GM21447 (cell line): ENCODE results near the gene MIS12.

Experiments
- ATAC-seq: cut with Tn5 transposase; IDR thresholded peaks from one replicate; pipeline ENCODE4 v1.9.1; 2021; ENCODE audit not compliant: unreplicated experiment

The MIS12 gene, protein sequence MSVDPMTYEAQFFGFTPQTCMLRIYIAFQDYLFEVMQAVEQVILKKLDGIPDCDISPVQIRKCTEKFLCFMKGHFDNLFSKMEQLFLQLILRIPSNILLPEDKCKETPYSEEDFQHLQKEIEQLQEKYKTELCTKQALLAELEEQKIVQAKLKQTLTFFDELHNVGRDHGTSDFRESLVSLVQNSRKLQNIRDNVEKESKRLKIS

GRCh38 chr17:5486206-5487124 lies at the start of gene MIS12:
MIS12 (plus strand) TSS chr17:5486566; CDS start chr17:5488863, 2,297 bp downstream.
- ATAC-seq = peak; percentile 89

DNA sequence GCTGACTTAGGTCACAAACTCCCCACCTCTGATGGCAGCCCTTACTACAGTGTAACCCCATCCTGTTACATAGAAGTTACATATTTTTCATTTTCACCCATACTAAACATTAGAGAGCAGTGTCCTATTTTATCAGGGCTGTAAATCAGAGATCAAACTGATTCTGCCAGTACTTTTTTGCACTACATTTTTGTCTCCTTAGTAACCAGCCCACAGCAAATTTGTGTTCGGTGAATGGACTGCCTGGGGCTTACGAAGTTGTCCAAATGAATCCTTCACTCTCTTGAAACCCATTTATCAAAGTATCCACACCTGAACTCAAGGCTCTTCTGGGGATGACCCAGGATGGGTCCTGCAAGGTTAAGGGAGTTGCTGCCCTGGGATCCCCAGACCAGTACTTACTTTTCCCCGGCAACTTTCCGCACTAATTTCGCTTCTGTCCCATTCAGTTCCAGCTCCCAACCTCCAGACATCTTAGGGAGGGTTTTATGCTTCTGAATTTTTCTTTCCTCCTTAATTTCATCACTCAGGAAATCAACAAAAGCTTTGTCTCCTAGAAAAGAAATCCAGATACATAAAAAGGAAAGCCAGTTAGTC lies 48.5 kb upstream of the MIS12 start:
- no peak for ATAC-seq

DNA sequence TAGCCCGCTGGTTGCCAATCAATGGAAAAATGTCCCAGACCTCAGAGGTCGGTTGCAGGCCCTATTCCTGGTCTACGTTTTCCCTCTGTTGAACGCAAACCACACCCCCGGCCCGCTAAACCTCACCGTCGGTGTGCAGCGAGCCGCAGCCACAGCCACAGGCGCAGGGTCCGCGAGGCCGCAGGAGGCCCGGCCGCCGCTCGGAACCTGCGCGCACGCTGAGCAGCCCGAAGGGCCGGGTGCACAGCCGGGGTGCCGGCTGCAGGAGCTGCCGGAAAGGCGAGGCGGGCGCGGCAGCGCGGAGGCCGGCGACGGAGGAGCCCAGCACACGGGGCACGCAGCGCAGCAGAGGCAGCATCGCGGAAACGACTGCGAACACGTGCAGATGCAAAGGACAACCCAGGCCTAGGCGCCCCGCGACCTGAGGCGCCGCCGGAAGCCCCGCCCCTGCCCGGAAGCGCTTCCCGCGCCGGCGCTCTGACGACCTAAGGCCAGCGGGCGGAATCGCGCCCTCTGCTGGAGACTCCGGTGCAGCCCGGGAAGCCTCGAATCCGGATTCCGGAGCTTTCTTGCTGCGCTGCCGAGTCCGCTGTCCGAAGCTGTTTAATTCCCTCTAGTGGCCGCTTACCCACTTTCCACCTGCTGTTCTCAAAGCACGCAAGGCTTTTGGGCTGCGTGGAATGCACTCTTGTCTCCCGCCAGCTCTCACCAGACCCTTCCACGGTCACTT lies 47.5 kb upstream of the MIS12 start, which contains the start of gene C1QBP:
TSS of gene C1QBP (minus strand) at position 440 of the 730 bp plus-strand sequence. CDS start at position 358, 82 bp downstream.
- peak; percentile 78 for ATAC-seq

DNA sequence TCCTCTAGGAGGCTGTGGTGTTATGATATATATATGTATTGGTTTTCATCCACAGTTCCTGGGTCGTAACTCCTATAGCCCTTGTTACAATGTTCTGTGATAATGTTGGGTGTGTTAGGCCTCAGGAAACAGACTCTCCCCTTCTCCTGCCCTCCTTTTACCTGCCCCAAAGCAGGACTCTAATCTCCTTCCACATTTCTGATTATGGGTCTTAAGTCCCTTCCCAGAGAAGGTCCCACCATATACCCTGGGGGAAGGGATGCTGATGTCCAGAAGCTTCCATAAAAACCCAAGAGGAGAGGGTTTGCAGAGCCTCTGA lies 47.0 kb upstream of the MIS12 start:
- no peak for ATAC-seq

GRCh38 chr17:5443728-5444127 lies 42.6 kb upstream of the MIS12 start:
- no peak for ATAC-seq

GRCh38 chr17:5444209-5444608 lies 42.2 kb upstream of the MIS12 start:
- no peak for ATAC-seq

- ATAC-seq = no peak
Observed at GRCh38 chr17:5446786-5447185, 39.6 kb upstream of the MIS12 start.

DNA sequence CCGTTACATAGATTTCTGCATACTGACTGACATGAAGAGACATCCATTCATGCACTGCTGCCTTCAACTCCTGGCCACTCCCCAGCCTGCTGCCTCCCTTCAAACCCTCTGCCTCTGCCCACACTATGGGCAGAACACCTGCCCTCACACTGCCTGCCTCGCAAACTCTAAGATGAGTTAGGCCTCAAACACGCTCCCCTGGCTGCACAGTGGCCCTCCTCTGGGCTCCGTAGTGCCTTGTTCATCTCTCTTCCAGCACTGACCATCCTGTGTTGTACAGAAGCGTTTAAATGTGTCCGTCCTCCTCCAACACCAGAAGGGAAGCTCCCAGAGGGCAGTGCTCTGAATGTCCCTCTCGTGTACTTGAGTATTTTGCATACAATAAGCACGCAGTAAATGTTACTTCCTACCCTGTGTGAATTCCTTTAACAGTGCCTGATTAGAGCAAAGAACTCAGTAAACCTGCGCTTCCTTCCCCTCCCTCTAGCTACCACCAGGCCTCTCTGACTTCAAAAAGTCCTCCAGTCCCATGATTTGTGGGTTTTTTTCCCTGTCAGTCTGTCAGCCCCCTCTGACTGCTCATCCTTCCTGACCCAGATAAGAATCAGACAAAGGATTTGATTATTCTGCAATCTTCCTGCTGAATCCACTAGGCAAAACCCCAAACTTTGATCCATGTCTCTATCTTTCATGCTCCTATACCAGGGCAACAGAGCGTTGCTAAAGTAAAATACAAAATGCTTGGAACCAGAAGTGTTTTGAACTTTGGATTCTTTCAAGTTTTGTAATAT lies 21.5 kb upstream of the MIS12 start:
- ATAC-seq = no peak

GRCh38 chr17:5466295-5466694 lies 20.1 kb upstream of the MIS12 start:
- ATAC-seq = no peak

- ATAC-seq = no peak
Observed at GRCh38 chr17:5467416-5467815, 18.9 kb upstream of the MIS12 start.

DNA sequence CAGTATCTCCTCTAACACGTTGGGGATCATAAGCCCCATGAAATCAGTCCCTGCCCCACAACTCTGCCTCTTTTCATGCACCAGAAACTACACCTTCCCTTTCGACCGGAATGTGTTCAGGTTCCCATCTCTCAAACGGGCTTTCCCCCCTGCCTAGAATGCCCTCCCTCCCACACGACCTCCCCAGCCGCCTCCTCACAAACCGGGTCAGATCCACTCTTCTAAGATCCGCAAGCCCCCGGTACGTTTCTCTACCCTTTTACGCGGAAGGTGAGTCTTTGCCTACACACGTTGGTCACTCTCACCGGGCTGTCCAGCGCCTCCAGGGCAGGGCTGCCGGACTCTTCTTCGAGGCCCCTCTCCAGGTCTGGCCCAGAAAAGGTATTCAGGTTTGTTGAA lies 18.3 kb upstream of the MIS12 start:
- ATAC-seq = no peak

- no peak for ATAC-seq
Observed at GRCh38 chr17:5472511-5472910, 13.9 kb upstream of the MIS12 start.

- no peak for ATAC-seq
Observed at GRCh38 chr17:5473906-5474305, 12.5 kb upstream of the MIS12 start.

DNA sequence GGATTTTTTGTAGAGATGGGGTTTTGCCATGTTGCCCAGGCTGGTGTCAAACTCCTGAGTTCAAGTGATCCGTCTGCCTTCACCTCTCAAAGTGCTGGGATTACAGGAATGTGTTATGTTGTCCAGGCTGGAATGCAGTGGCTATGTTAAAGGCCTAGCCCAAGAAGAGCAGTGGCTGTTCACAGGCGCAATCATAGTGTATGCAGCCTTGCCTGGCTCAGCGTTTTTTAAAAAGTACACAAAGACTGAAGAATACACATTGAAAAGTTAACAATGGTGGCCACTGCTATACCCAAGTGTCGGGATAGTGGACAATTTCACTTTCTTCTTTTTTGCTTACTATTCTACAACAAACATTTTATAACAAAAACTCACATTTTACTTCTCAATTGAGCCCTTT lies 7.4 kb upstream of the MIS12 start:
- no peak for ATAC-seq

GRCh38 chr17:5480962-5481361 lies 5.4 kb upstream of the MIS12 start:
- ATAC-seq = no peak

DNA sequence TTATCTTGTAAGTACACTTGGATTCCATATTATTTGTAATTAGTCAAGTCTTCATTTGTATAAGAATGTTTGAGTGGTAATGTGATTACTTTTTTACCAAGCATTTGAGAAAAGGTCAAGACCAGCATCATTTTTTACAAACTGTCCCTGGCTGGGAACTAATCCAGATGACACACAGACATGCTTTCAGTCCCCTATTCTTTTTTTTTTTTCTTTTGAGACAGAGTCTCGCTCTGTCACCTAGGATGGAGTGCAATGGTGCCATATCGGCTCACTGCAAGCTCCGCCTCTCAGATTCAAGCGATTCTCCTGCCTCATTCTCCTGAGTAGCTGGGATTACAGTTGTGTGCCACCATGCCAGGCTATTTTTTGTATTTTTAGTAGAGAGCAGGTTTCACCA lies 4.9 kb upstream of the MIS12 start:
- no peak for ATAC-seq

GRCh38 chr17:5485270-5486205 lies 828 bp upstream of the MIS12 start, which contains the start of gene DERL2:
DERL2 (minus strand) TSS chr17:5486178; CDS start chr17:5486161, 17 bp downstream.
- ATAC-seq = peak; percentile 5

DNA sequence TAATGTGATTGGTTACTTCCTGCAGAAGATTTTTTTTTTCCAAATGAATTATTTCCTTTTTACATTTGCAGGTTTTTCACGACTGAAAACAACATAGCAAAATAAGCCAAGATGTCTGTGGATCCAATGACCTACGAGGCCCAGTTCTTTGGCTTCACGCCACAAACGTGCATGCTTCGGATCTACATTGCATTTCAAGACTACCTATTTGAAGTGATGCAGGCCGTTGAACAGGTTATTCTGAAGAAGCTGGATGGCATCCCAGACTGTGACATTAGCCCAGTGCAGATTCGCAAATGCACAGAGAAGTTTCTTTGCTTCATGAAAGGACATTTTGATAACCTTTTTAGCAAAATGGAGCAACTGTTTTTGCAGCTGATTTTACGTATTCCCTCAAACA lies 2.4 kb downstream of the MIS12 start:
- no peak for ATAC-seq

DNA sequence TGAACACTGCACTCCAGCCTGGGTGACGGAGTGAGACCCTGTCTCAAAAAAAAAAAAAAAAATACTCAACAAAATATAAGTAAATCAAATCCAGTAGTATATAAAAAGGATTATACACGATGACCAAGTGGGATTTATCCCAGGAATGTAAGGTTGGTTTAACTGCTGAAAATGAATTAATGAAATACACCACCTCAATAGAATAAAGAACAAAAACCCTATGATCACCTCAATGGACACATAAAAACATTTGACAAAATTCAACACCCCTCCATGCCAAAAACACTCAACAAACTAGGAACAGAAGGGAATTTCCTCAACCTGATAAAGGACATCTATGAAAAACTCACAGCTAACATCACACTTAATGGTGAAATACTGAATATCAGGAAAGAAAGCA lies 6.6 kb downstream of the MIS12 start:
- ATAC-seq = no peak
